HG02973 (cell line): ENCODE results near the gene PRICKLE3.
"Not testable (repeated sequence)": the region's sequence is repeated elsewhere in the genome, so short reads cannot be mapped to it uniquely, and the experiment has no call there.

ENCODE experiments used
- ATAC-seq: cut with Tn5 transposase; IDR thresholded peaks from one replicate; pipeline ENCODE4 v1.9.1; 2021; ENCODE audit warnings: moderate library complexity; ENCODE audit not compliant: unreplicated experiment

The PRICKLE3 gene

DNA sequence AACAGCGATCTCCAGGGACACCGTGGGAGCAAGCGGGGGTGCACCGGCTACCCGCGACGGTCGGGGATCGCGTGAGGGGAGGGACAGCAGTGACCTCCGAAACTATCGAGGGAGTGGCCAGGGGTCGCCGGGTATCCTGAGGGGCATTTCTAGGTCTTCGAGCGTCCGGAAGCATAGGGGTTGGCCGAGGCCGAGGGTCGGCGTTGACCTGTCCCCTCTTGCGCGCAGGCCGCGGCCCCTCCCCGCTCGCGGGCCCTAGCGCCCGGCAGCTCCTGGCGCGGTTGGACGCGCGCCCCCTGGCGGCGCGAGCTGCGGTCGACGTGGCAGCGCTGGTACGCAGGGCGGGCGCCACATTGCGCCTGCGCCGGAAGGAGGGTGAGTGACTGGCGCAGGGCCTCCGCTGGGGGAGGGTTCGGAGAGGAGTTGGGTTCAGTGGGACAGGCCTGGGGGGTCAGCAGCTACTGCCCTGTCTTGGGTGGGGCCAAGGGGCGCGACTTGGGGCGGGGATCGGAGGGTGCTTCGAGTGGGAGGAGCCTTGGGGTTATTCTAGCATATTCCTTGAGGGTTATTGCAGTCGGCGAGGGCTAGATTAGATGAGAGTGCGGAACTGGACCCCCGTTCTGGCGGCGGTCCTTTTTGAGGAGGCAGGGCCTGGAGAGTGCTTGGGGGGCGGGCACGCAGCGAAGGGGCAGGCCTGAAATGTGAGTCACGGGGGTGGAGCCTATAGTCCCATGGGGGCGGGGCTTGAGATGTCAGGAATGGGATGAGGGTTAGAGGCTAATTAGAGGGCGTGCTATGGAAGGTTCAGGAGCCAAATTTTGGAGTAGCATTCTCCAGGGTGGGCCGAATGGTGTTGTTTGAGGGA, 22.4 kb downstream of the PRICKLE3 start:
- ATAC-seq: peak; percentile 62

GRCh38 chrX:49162620-49163019, 23.6 kb downstream of the PRICKLE3 start, which contains the start of gene MAGIX:
Gene MAGIX, plus strand, starts transcription at chrX:49162758. Its CDS starts 132 bp downstream, at chrX:49162890.
- ATAC-seq: no peak

- ATAC-seq: no peak
Observed at GRCh38 chrX:49161632-49162031, 24.5 kb downstream of the PRICKLE3 start.

GRCh38 chrX:49160908-49161307, 25.3 kb downstream of the PRICKLE3 start:
- no peak for ATAC-seq

DNA sequence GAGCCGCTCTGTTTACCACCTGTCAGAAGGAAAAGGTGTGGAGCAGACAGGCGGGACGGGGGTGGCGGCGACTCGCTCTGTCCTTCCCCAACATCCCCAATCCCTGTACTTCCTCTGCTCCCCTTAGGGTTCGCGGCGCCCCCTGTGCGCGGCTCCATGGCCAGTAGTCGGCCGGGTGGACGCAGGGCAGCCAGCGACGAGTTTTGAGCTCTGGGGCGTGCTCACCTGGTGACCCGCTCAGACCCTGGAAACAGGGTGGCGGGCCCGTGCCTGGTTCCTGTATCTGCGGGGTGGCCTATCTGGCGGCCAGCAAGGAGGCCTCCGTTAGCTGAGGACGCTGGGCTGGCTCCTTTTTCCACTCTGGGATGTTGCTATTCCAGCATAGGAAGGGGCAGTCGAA, 29.0 kb downstream of the PRICKLE3 start:
- no peak for ATAC-seq

- ATAC-seq: peak; percentile 77
Observed at GRCh38 chrX:49155900-49156837, 30.0 kb downstream of the PRICKLE3 start.

- ATAC-seq: no peak
Observed at GRCh38 chrX:49155243-49155899, 30.8 kb downstream of the PRICKLE3 start.

GRCh38 chrX:49153467-49153866, 32.7 kb downstream of the PRICKLE3 start:
- no peak for ATAC-seq

GRCh38 chrX:49149291-49149690, 36.9 kb downstream of the PRICKLE3 start:
- not testable (repeated sequence) for ATAC-seq

DNA sequence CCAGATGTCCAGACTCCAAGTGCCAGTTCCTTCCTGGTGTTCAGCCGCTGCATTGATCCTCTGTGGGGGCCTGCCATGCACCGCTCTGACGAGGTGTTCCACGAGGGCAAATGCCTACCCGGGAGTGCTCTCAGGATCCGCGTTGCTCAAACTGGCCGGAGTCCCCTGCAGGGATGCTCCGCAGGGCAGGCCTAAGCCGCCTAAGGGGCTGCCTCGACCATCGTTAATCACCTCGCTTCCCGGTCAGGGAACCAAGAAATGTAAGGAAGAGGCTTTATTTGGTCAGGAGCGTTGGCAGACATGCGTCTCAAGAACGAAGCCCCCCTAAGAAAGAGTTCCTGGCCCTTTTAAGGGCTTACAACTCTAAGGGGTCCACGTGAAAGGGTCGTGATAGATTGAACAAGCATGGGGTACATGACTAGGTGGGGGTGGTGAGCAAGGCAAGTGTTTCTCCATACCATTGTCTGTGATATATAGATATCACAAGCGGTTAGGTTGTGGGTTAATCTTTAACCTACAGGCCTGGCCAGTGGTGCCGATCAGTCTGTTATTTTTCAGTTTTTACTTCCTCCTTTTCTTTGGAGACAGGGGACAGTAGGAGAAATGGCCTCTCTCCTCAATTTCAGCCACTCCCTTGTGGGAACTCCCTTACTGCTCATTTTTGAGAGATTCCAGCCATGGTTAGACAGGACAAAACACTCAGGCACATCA, 37.6 kb downstream of the PRICKLE3 start:
- ATAC-seq: not testable (repeated sequence)

- no peak for ATAC-seq
Observed at GRCh38 chrX:49147936-49148335, 38.2 kb downstream of the PRICKLE3 start.

GRCh38 chrX:49147282-49147681, 38.9 kb downstream of the PRICKLE3 start:
- ATAC-seq: no peak

- not testable (repeated sequence) for ATAC-seq
Observed at GRCh38 chrX:49143154-49143553, 43.0 kb downstream of the PRICKLE3 start.

DNA sequence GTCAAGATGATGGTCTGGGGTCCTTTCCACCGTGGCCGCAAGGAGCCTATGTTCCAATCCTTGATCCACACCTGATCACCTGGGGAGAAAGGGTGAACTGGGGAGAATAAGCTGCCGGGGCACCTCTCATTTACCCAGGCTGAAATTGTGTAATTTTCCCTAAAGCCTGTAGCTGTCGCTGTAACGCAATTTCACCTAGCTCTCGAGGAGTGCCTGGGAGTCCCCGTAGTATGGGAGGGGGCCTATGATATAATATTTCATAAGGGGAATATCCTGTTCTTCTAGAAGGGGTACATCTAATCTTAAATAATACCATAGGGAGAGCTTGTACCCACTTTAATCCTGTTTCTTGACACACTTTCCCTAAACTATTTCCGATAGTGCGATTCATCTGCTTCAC, 43.9 kb downstream of the PRICKLE3 start:
- ATAC-seq: not testable (repeated sequence)

- ATAC-seq: no peak
Observed at GRCh38 chrX:49139713-49140112, 46.5 kb downstream of the PRICKLE3 start.

DNA sequence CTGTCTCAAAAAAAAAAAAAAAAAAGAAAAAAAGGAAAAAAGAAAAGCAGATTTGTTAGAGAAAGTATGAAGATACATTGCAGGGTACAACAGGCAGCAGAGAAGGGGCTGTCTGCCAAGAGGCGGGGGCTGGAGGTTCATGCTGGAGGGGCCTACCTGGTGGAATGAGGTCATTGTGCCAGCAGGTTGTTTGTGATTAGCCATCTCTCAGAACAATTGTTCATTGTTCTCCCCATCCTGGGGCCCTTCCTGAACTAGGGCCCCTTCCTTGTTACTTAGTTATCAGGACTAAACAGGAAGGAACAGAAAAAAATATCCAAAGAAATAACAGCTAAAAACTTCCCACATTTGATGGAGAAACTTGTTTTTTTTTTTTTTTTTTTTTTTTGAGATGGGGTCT, 48.7 kb downstream of the PRICKLE3 start:
- ATAC-seq: no peak

GRCh38 chrX:49133759-49134158, 52.4 kb downstream of the PRICKLE3 start:
- no peak for ATAC-seq

DNA sequence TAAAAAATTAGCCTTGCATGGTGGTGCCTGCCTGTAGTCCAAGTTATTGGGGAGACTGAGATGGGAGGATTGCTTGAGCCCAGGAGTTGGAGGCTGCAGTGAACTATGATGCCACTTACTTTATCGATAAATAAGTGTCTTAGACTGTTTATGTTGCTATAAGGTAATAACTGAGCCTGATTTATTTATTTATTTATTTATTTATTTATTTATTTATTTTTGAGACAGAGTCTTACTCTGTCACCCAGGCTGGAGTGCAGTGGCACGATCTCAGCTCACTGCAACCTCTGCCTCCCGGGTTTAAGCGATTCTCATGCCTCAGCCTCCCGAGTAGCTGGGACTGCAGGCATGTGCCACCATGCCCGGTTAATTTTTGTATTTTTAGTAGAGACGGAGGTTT, 53.9 kb downstream of the PRICKLE3 start:
- ATAC-seq: not testable (repeated sequence)

GRCh38 chrX:49129427-49129826, 56.7 kb downstream of the PRICKLE3 start:
- no peak for ATAC-seq

DNA sequence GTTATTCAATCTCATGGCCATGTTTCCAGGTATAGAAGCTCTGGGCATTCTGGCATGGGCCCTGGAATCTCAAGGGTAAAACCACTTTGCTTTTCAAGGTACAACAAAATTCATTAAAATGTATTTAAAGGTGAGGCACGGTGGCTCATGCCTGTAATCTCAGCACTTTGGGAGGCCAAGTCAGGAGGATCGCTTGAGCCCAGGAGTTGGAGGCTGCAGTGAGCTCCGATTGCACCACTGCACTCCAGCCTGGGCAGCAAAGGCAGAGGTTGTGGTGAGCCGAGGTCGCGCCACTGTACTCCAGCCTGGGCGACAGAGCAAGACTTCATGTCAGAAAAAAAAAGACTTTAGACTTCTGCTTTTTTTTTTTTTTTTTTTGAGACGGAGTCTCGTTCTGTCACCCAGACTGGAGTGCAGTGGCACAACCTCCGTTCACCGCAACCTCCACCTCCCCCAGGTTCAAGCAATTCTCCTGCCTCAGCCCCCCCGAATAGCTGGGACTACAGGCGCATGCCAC, 58.4 kb downstream of the PRICKLE3 start:
- ATAC-seq: not testable (repeated sequence)
